H1 (cell line): ENCODE measurements around the gene FBXL12. TPM values are rescaled to one million over a fixed set of nuclear protein-coding genes. Genes with fewer than 3 reads are reported as not detected.

Experiments
- CTCF ChIA-PET: fragments of 300-600 bp; sonication (Branson Sonifier 250); formaldehyde crosslinking; loops from one replicate; lab custom pipeline; 2021; ENCODE audit not compliant: partially characterized antibody; lab: Charles Lee
- POLR2A ChIA-PET: fragments of 300-600 bp; sonication (Branson Sonifier 250); formaldehyde crosslinking; loops from one replicate; lab custom pipeline; 2021; ENCODE audit warnings: inconsistent platforms; ENCODE audit not compliant: partially characterized antibody; lab: Charles Lee
- DNase-seq, 2 experiments: peaks; one replicate each; pipeline versions ENCODE4 v3.0.0 to v3.0.0-alpha.2; 2010 to 2022; ENCODE audit warnings: low spot score in 2 of 2, low read depth in 1 of 2, mixed read lengths in 1 of 2
- FAIRE-seq: peaks from 2 replicates; lab custom pipeline; 2011; peaks lifted over from hg19 to GRCh38; lab: Jason Lieb, UNC
- H2AFZ ChIP-seq: 2 replicates; pipeline ENCODE4 v1.8.1; 2012; ENCODE audit warnings: low read length, inconsistent platforms
- H2AK5ac ChIP-seq: 2 replicates; pipeline ENCODE4 v1.6.1; 2013; ENCODE audit warnings: low read depth, low read length
- H2BK120ac ChIP-seq: replicated peaks from 2 replicates; pipeline ENCODE3; 2013; ENCODE audit warnings: low read depth, low read length, inconsistent platforms
- H2BK12ac ChIP-seq: 2 replicates; pipeline ENCODE4 v1.6.1; 2013; ENCODE audit warnings: low read depth, low read length
- H2BK15ac ChIP-seq: 2 replicates; pipeline ENCODE4 v1.6.1; 2013; ENCODE audit warnings: low read length
- H2BK20ac ChIP-seq: 2 replicates; pipeline ENCODE4 v1.6.1; 2013; ENCODE audit warnings: low read length
- H2BK5ac ChIP-seq: 2 replicates; pipeline ENCODE4 v1.6.1; 2013; ENCODE audit warnings: low read depth, low read length
- H3K14ac ChIP-seq: 2 replicates; pipeline ENCODE4 v1.6.1; 2013; ENCODE audit warnings: inconsistent platforms; ENCODE audit not compliant: insufficient read length
- H3K18ac ChIP-seq: 2 replicates; pipeline ENCODE4 v1.6.1; 2013; ENCODE audit warnings: low read length; ENCODE audit errors: extremely low read depth
- H3K23ac ChIP-seq: 2 replicates; pipeline ENCODE4 v1.6.1; 2013; ENCODE audit warnings: inconsistent platforms; ENCODE audit not compliant: insufficient read length
- H3K23me2 ChIP-seq: 2 replicates; pipeline ENCODE4 v1.6.1; 2013; ENCODE audit warnings: low read depth, low read length
- H3K27ac ChIP-seq: 2 replicates; pipeline ENCODE4 v1.6.1; 2011; ENCODE audit warnings: low read depth, low read length, inconsistent platforms
- H3K27me3 ChIP-seq, 4 experiments: replicated peaks in 1 of 4; 1 replicate in 1 of 4; 2 replicates in 3 of 4; pipeline versions ENCODE4 v1.6.1 to v1.8.1; 2011 to 2013; ENCODE audit warnings: low read length in 3 of 4, mild to moderate bottlenecking in 3 of 4, inconsistent platforms in 2 of 4, mixed read lengths in 2 of 4, moderate library complexity in 1 of 4; ENCODE audit not compliant: control insufficient read depth in 3 of 4, insufficient read depth in 3 of 4; ENCODE audit errors: extremely low read depth in 1 of 4
- H3K36me3 ChIP-seq, 4 experiments: 2 replicates each; pipeline versions ENCODE4 v1.6.1 to v1.8.1; 2011 to 2013; ENCODE audit warnings: mild to moderate bottlenecking in 4 of 4, low read length in 3 of 4, moderate library complexity in 2 of 4, control low read depth in 1 of 4, inconsistent platforms in 1 of 4; ENCODE audit not compliant: insufficient read depth in 4 of 4, control insufficient read depth in 2 of 4
- H3K4ac ChIP-seq: replicated peaks from 2 replicates; pipeline ENCODE3; 2013; ENCODE audit warnings: low read length, low read depth, mixed read lengths, inconsistent platforms; ENCODE audit not compliant: insufficient read length
- H3K4me1 ChIP-seq, 4 experiments: replicated peaks in 1 of 4; 1 replicate in 1 of 4; 2 replicates in 3 of 4; pipeline versions ENCODE4 v1.6.1 to v1.8.1; 2011 to 2013; ENCODE audit warnings: low read length in 3 of 4, inconsistent platforms in 2 of 4, mixed read lengths in 1 of 4; ENCODE audit not compliant: insufficient read depth in 4 of 4, control insufficient read depth in 3 of 4
- H3K4me2 ChIP-seq, 2 experiments: 2 replicates each; pipeline versions ENCODE4 v1.6.1 to v1.8.1; 2011 to 2013; ENCODE audit warnings: low read depth in 2 of 2, low read length in 2 of 2, control low read depth in 1 of 2, inconsistent platforms in 1 of 2, mild to moderate bottlenecking in 1 of 2; ENCODE audit not compliant: insufficient read depth in 1 of 2
- H3K4me3 ChIP-seq, 4 experiments: fragments of 200-600, 300-600 bp in 1 of 4; sonication (generic), shearing (Covaris generic), sonication (Bioruptor Twin) in 1 of 4; 2 replicates each; pipeline versions ENCODE4 v1.5.1 to v1.8.1; 2011 to 2016; ENCODE audit warnings: low read length in 4 of 4, low read depth in 3 of 4, control low read depth in 2 of 4, inconsistent platforms in 2 of 4, mild to moderate bottlenecking in 2 of 4, mixed read lengths in 1 of 4, moderate library complexity in 1 of 4; ENCODE audit not compliant: insufficient read depth in 2 of 4; ENCODE audit errors: extremely low read depth in 1 of 4
- H3K56ac ChIP-seq: replicated peaks from 2 replicates; pipeline ENCODE3; 2013; ENCODE audit warnings: low read depth, mild to moderate bottlenecking, mixed read lengths, low read length, inconsistent platforms; ENCODE audit not compliant: insufficient read length
- H3K79me1 ChIP-seq: 2 replicates; pipeline ENCODE4 v1.6.1; 2013; ENCODE audit warnings: low read depth, low read length, control low read depth
- H3K79me2 ChIP-seq, 2 experiments: 2 replicates each; pipeline versions ENCODE4 v1.6.1 to v1.8.1; 2012 to 2013; ENCODE audit warnings: low read length in 2 of 2, mild to moderate bottlenecking in 2 of 2, inconsistent platforms in 1 of 2; ENCODE audit not compliant: insufficient read depth in 2 of 2, control insufficient read depth in 1 of 2
- H3K9ac ChIP-seq, 4 experiments: replicated peaks in 1 of 4; 1 replicate in 1 of 4; 2 replicates in 3 of 4; pipeline versions ENCODE4 v1.6.1 to v1.8.1; 2011 to 2013; ENCODE audit warnings: low read depth in 3 of 4, low read length in 3 of 4, control low read depth in 2 of 4, mild to moderate bottlenecking in 2 of 4, moderate library complexity in 2 of 4, inconsistent platforms in 1 of 4; ENCODE audit errors: extremely low read depth in 1 of 4
- H3K9me3 ChIP-seq, 2 experiments: 2 replicates each; pipeline versions ENCODE4 v1.6.1 to v1.8.1; 2012 to 2013; ENCODE audit warnings: mild to moderate bottlenecking in 2 of 2, moderate library complexity in 2 of 2, control low read depth in 1 of 2, inconsistent platforms in 1 of 2, low read depth in 1 of 2, low read length in 1 of 2, mixed read lengths in 1 of 2; ENCODE audit not compliant: insufficient read depth in 2 of 2
- H4K20me1 ChIP-seq, 2 experiments: replicated peaks in 1 of 2; 2 replicates each; pipeline versions ENCODE3 to v1.8.1; 2011 to 2013; ENCODE audit warnings: inconsistent platforms in 2 of 2, low read length in 2 of 2, mild to moderate bottlenecking in 1 of 2; ENCODE audit not compliant: insufficient read depth in 2 of 2, control insufficient read depth in 1 of 2
- H4K5ac ChIP-seq: 2 replicates; pipeline ENCODE4 v1.6.1; 2013; ENCODE audit warnings: low read length, low read depth, mixed read lengths, inconsistent platforms; ENCODE audit not compliant: insufficient read length
- H4K8ac ChIP-seq: 2 replicates; pipeline ENCODE4 v1.8.0; 2013; ENCODE audit warnings: mild to moderate bottlenecking, moderate library complexity, low read length, inconsistent platforms; ENCODE audit not compliant: insufficient read depth; ENCODE audit errors: extremely low read depth
- H4K91ac ChIP-seq: replicated peaks from 2 replicates; pipeline ENCODE3; 2013; ENCODE audit warnings: low read length, mixed read lengths, inconsistent platforms; ENCODE audit not compliant: insufficient read length
- BRCA1 ChIP-seq: IDR thresholded peaks from 2 replicates; pipeline ENCODE4 v1.6.1; 2012; ENCODE audit warnings: low read depth, low read length, improper control_type of control experiment
- CHD2 ChIP-seq: IDR thresholded peaks from 2 replicates; pipeline ENCODE4 v1.6.1; 2012; ENCODE audit warnings: low read length, improper control_type of control experiment
- CREB1 ChIP-seq: IDR thresholded peaks from 2 replicates; pipeline ENCODE4 v1.6.1; 2012; ENCODE audit warnings: inconsistent platforms
- EGR1 ChIP-seq: IDR thresholded peaks from 2 replicates; pipeline ENCODE4 v1.6.1; 2011; ENCODE audit warnings: low read depth, low read length, borderline replicate concordance
- JUND ChIP-seq: IDR thresholded peaks from 2 replicates; pipeline ENCODE4 v1.6.1; 2011; ENCODE audit warnings: mild to moderate bottlenecking, improper control_type of control experiment, low read length
- KDM5A ChIP-seq: fragments of 200-600 bp; IDR thresholded peaks from 2 replicates; pipeline ENCODE4 v1.7.1; 2012; ENCODE audit warnings: mild to moderate bottlenecking, low read length, inconsistent platforms, mixed read lengths
- POLR2AphosphoS5 ChIP-seq: IDR thresholded peaks from 2 replicates; pipeline ENCODE4 v1.6.1; 2011; ENCODE audit warnings: low read depth, low read length
- RFX5 ChIP-seq: IDR thresholded peaks from 2 replicates; pipeline ENCODE4 v1.6.1; 2011; ENCODE audit warnings: low read depth, low read length, improper control_type of control experiment, borderline replicate concordance
- RXRA ChIP-seq: IDR thresholded peaks from 2 replicates; pipeline ENCODE4 v1.6.1; 2011; ENCODE audit warnings: low read depth, mild to moderate bottlenecking, low read length, moderate library complexity; ENCODE audit not compliant: insufficient read depth
- SAP30 ChIP-seq: fragments of 300-600 bp; sonication (generic); IDR thresholded peaks from 2 replicates; pipeline ENCODE4 v1.7.1; 2012; ENCODE audit warnings: low read length, moderate library complexity, mild to moderate bottlenecking, inconsistent platforms; ENCODE audit not compliant: insufficient read depth, insufficient replicate concordance
- TAF1 ChIP-seq: IDR thresholded peaks from 2 replicates; pipeline ENCODE4 v1.6.1; 2011; ENCODE audit warnings: mild to moderate bottlenecking, low read depth, low read length
- TAF7 ChIP-seq: optimal IDR thresholded peaks from 2 replicates; pipeline ENCODE3; 2011; ENCODE audit warnings: low read depth, mild to moderate bottlenecking, inconsistent platforms, low read length, moderate library complexity, borderline replicate concordance
- WGBS, 2 experiments: shearing (Covaris generic) in 1 of 2; methylation state at CpG; one replicate each; pipeline versions ENCODE4 v1.1.6 to v1.1.7; 2013 to 2015; ENCODE audit warnings: low lambda C conversion rate in 2 of 2, mixed read lengths in 2 of 2, inconsistent platforms in 1 of 2, low coverage in 1 of 2, missing lambda C conversion rate in 1 of 2; ENCODE audit not compliant: insufficient replicate concordance in 2 of 2, insufficient coverage in 1 of 2, insufficient read length in 1 of 2; ENCODE audit errors: extremely low coverage in 1 of 2, missing lambda C conversion rate in 1 of 2; 5-methylcytosine and 5-hydroxymethylcytosine counted together
- polyA plus RNA-seq, 7 experiments: library from polyadenylated mRNA; depleted of rRNA in 3 of 7; stranded (reverse) in 5 of 7; unstranded in 2 of 7; fragments of >200 nt in 5 of 7; fragments of 200-250 nt in 2 of 7; gene quantifications; 1 replicate in 5 of 7; 2 replicates in 1 of 7; 4 replicates in 1 of 7; pipeline versions ENCODE4 v1.2.1 to v1.2.3, GENCODE V29; 2011 to 2013; ENCODE audit warnings: missing spikeins in 2 of 7, mixed read lengths in 2 of 7
- total RNA-seq: library from RNA; stranded (reverse); fragmentation: NEBNext Ultra II Directional; extraction: Animal tissue kit (Norgen Biotek cat#: 25700); gene quantifications from 2 replicates; pipeline ENCODE4 v1.2.1, GENCODE V29; 2021
- TF ChIP-seq, protein P1 (sequence below): IDR thresholded peaks from 2 replicates; pipeline ENCODE4 v1.6.1; 2012; ENCODE audit warnings: inconsistent platforms

FBXL12 gene
- total and polyA plus RNA-seq, 2 of the 8 experiments (the other 6 are each of a cell fraction or from before 2014, with no cell fraction given), result 24.6 to 62.3 TPM

DNA sequence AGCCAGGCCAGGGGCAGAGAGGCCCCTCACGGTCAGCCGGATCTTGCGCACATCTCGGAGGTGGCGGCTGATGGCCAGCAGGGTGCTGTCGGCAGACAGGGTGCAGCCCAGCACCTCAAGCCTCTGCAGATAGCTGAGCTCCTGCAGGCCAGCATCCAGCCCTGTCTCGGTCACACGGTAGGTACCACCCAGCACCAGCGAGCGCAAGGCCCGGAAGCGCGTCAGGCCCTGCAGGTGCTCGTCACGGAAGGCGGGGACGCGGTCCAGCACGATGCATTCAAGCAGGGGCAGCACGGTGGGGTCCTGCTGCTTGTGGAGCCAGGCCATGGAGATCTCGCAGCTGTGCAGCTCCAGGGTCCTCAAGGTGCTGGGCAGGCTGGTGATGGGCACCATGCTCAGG lies 7.7 kb downstream of the FBXL12 start:
- Histone ChIP-seq H2BK5ac (no peak overlapping the region), H3K9ac (no peak overlapping the region), H3K79me2 (peaks cover 0 to 13% of the 10 kb centered on the region in 2 experiments; a peak in 2 of 4 replicates), H4K8ac (no peak overlapping the region), H3K14ac (no peak overlapping the region), H4K91ac (no peak overlapping the region), H3K79me1 (no peaks in the 10 kb centered on the region; the same call in 1 of the 2 replicates), H2BK15ac (no peak overlapping the region), H2AK5ac (no peak overlapping the region), H3K4ac (no peak overlapping the region), H3K23me2 (no peaks in the 10 kb centered on the region), H4K5ac (no peak overlapping the region), H3K36me3 (peaks cover 7 to 23% (median 15%) of the 10 kb centered on the region in 4 experiments), H2AFZ (no peak overlapping the region), H3K23ac (no peak overlapping the region), H3K4me3 (no peak overlapping the region), H3K18ac (no peak overlapping the region), H3K4me1 (no peaks in the 10 kb centered on the region), H3K9me3 (0 out of 4 replicates have a peak, but pooled peaks cover 2 to 5% of the 10 kb centered on the region in 2 experiments), H4K20me1 (peaks cover 0 to 1% of the 10 kb centered on the region in 2 experiments), H2BK20ac (no peak overlapping the region), H2BK120ac (no peak overlapping the region), H3K56ac (no peak overlapping the region), H3K27me3 (no peaks in the 10 kb centered on the region), H3K4me2 (no peak overlapping the region), H2BK12ac (no peak overlapping the region), H3K27ac (no peak overlapping the region)
- no peak for FAIRE-seq
- POLR2A ChIA-PET, result interaction anchor here (0.6 kb wide), 1 partner anchor 42 kb away, joined by 3 read pairs; the partner anchor contains the start of gene ZNF846
- CTCF ChIA-PET, result no interaction called here
- DNase-seq, result no peak
- TF ChIP-seq BRCA1 (no peak), CHD2 (no peak), EGR1 (no peak), TAF1 (no peak), CREB1 (no peak), RXRA (no peak), JUND (no peak), KDM5A (no peak), TAF7 (no peak), POLR2AphosphoS5 (no peak), SAP30 (no peak), RFX5 (no peak)
- TF ChIP-seq, protein P1, sequence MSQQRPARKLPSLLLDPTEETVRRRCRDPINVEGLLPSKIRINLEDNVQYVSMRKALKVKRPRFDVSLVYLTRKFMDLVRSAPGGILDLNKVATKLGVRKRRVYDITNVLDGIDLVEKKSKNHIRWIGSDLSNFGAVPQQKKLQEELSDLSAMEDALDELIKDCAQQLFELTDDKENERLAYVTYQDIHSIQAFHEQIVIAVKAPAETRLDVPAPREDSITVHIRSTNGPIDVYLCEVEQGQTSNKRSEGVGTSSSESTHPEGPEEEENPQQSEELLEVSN, result no peak
- 95% methylated on average over 21 of the region's 21 CpGs; no CpG with 5 or more reads in 1 of the 2 experiments for WGBS, 2 experiments
